RPMI7951 (cell line): ENCODE measurements around the gene TUBA4A. TPM values are rescaled to one million over a fixed set of nuclear protein-coding genes. Genes with fewer than 3 reads are reported as not detected.

Experiments used
- DNase-seq: peaks from one replicate; pipeline ENCODE4 v3.0.0-alpha.2; 2012; ENCODE audit warnings: low read depth
- total RNA-seq: library from RNA; depleted of rRNA; stranded (reverse); fragments of >200 nt; shearing (Covaris generic); gene quantifications from 2 replicates; pipeline ENCODE4 v1.2.3, GENCODE V29; 2014

Gene TUBA4A
- total RNA-seq, 1 experiment from 2014 or later = 42.2 TPM

DNA sequence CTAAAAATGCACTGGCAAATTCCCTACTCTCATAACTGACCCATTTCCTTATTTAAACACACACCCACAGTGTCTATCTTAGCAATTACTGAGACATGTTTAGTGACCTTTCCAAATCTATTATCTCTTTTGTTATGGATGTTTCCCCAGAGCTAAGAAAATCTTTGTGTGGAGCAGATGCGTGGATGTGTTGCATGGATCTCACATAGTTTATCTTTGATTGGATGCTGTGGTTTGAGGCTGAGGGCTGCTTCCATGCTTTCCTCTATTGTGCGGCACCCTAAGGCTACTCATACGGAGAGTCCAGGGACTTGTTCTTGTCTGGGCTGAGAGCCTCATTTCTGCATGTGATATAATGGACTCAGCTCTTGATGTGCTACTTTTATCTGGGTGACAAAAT, 19.4 kb downstream of the TUBA4A start:
- DNase-seq = no peak

DNA sequence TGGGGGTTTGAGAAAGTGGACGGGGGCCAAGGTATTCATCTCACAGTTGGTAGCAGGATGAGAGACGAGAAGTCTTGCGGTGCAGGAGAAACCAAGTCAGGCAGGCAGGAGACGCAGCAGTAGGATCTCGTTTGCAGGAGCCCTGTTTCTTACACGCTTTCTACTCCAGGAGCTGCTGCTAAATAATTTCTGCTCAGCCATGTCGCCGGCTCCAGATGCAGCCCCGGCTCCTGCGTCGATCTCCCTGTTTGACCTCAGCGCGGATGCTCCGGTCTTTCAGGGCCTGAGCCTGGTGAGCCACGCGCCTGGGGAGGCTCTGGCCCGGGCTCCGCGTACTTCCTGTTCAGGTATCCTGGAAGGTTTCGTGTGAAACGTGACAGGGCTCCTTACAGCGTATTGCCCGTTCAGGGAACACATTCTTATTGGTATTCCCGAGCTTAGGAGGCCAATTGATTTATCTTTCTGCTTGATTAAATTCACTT, 23.6 kb downstream of the TUBA4A start:
- peak; percentile 59 for DNase-seq

DNA sequence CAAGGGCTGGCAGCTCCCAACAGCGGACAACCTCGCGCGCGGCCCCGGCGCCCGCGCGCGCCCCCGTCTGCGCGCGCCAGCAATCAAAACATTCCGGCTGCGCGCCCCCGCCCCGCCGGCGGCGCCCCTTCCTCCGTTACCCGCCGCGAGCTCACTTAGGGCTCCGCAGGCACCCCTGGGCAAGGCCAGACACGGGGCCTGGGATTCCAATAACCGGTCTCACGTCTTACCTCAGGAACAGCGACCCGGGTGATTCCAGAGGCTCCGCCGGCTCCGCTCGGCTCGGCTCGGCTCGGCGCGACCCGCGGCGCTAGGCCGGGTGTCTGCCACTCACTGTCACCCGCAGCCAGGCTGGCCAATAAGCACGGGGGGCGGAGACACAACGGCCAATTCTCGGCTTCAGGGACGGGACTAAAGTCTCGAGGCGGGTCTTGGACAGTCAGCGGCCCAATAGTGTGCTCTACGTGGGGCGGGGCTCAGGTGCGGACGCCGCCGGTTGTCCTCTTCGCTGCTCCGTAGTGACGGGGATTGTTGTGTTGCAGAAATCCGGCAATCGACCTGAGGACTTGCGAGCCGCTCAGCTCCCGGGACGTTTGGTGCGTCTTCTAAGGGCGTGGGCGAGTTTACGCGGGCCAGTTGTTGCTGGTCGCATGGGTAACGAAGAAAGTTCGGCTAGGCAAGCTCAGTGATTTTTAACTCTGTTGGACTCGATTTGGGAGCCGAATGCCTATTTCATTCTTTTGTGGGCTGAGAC, 24.2 kb downstream of the TUBA4A start, which contains the start of the genes ANKZF1 and ATG9A:
Gene ANKZF1, plus strand, starts transcription at position 502 of the 754 bp plus-strand sequence. CDS start 452 bp downstream, outside the sequence.
Gene ATG9A, minus strand, starts transcription at position 332 of the 754 bp plus-strand sequence. CDS start 1,612 bp downstream, outside the sequence.
- DNase-seq = peak; percentile 99

DNA sequence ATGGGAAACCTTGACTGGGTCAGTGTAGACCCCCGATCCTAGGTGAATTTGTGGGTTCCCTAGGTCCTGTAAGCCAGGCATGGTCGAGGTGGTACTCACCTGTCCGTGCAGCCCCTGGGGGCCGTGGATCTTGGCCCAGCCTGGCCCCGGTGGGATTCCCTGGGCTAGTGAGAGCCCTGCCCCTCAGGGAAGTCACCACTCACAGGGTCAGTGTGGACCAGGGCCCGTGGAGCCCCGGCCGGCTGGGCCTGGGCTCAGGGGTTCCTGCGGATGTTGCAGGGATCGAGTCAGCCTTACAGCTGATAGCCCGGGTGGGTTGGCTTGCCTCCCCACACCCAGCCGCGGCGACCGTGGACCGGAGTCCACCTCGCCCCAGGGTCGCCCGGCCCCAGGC, 24.8 kb downstream of the TUBA4A start:
- DNase-seq = no peak

DNA sequence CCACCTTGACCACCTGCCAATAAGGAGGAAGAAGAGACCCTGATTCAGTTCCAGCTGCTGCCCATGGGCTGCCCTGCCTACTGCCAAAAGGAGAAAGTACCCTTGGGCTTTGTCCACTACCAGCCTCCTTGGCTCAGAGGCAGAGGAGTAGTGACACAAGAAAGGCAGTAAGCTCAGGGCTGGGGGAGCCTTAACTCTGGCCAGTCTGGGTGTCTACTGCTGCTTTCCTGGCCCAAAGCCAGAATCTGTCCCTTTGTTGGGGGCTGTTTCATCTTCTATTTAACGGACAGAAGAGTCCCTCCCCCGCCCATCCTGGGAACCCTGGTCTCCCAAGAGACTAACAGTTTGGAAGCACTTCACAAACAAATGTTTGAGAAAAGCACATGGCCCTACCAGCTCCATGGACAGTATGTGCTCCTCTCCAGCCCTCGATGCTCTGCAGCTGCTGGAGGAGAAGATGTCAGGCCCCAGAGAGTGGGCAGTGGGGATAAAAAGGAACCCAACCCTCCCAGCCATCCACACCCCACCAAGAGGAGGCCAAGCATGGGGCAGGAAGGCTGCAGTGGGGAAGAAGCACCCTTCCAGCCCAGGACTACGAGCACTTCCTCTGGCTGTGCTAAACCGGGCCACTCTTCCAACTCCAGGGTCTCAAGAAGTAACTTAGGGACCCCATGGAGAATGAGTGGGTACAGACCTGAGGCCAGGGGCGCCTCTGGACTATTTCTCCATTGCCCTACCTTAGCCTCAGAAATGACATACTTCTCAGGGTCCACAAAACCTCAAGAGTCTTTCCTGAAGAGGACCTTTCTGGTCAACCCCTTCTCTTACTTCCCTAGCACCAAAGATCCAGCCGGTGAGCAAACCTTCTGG, 25.4 kb downstream of the TUBA4A start:
- DNase-seq = no peak

DNA sequence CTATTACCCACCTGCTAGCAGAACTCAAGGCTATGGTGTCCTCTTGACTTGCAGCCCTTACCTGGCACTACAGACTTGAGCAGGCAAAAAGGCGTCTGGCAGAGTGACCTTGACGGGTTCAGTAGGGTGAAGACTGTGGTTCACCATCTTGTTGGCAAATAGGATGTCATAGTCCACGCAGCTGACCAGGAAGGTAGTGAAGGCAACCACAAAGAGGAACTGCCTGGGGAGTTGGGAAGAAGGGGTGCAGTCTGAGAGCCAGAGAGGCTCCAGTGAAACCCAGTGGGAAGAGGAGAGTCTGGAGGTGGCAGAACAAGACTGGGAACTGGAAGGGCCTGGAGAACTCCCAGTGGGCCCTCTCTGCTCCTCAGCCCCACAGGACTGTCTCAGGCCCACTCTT, 28.4 kb downstream of the TUBA4A start:
- no peak for DNase-seq

DNA sequence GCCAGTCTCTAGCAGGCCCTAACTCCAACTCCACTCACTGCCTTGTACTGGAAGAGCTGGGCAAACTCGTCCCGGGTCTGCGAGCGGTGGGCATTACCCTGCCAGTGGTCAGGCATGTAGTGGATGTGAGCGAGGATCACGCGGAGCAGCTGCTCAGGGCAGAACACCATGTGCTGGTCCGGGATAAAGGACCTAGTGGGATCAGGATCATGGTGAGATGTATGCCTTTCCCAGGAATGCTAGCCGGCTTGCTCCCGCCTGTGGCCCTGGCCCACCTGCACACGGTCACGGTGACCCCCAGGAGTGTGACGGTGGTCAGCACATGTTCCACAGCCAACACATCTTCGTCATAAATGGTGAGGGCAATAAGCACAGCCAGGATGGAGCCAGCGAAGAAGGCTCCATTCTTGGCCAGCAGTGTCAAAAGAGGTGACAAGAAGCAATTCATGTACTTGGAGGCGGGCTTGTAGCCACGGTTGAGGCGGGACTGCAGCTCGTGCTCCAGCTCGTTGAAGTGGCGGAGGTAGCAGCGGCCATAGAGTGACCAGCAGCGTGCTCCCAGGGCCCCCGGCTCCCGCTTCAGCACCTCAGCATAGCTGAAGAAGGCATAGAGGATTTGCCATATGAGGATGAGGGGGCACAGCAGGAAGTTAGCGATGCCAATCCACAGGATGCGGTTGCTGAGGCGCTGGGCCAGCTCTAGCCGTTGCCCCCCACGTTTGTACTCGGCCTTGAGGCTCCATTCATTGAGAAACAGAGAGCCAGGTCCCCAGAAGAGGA, 29.7 kb downstream of the TUBA4A start:
- DNase-seq = no peak

DNA sequence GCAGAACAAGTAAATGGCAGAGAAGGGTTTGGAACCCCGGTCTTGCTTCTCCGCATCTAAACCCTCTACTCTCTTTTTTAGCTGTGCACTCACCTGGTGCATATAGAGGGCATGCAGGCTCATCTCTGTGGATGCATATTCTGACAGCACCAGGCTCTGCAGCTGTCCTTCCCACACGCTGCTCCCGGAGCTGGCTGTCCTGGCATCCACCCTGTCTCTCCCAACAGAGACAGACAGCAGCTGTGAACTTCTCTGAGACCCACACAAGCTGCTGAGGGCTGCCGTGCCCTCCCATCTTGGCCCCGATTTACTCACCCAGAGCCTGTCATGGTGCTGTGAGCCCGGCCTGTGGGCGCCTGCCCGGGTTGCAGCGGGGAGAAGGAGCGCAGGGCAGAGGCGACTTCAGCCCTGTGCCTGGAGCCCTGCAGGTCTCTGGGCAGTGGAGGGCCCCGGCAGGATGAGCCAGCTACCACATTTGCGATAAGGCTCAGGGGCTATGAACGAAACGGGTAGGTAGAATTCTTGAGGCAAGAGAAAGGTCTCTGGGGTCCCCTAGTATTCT, 31.7 kb downstream of the TUBA4A start:
- DNase-seq = no peak

DNA sequence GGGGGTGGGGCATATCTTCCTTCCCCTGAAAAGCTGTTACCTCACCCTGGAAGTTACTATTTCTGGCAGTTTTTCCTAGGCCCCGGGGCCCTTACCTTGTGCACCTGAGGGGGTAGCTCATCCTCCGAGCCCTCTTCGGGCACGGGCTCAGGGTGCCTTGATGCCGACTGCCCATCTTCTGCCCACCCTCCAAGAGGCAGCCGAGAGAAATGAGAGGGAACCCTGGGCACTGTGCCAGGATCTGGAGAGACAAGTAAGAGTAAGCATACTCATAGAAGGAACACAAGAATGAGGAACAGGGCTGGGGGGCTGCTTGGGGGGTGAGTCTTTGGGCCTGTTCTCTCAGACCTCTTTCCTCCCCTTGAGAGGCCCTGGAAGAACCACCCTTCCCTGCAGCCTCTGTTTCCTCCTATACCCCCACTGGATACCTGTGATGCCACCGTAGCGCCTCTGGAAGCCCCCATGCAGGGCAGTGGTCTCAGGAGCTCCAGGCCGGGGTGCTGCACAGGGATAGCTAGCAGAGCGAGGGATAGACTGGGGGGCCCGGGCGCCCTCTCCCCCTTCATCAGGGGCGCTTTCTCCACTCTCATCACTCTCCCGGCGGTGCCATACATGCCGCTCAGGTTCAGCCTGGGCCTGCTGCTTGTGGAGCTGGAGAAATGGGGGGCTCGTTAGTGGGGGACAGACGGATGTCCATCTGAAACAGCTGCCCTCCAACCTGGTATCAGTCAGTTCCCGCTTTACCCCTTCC, 32.9 kb downstream of the TUBA4A start:
- DNase-seq = no peak

DNA sequence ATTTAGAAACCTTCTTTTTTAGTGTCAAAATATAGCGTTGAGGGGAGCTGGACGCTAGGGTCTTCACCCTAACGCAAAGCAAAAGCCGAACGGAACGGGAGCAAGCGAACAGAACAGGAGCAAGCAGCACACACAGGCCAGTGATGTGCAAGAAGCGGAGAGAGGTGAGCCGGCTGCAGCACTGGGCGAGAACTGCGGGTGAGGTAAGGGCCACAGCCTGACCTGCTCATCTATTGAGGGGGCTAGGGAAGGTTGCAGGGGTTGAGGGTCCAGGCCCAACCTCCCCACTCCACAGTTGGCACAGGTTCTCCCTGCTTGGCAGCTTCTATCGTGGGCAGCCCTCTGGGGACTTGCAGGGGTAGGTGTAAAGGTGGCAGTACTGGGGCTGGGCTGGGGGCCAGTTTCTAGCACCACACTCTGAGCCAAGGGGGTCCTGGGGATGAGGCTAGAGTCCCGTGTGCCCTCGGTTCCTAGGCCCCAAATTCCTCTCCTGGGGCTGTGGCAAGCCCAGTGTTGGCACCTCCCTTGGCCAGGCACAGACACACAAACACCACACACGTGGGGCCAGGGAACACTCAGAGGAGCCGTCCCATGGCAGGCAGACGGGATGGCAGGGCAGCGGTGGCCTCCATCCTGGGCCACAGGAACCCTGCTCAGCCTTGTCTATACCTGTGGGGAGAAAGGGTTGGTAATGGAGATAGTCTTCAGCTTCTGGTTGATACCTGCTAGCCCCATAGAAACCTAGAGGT, 33.8 kb downstream of the TUBA4A start:
- DNase-seq = no peak

DNA sequence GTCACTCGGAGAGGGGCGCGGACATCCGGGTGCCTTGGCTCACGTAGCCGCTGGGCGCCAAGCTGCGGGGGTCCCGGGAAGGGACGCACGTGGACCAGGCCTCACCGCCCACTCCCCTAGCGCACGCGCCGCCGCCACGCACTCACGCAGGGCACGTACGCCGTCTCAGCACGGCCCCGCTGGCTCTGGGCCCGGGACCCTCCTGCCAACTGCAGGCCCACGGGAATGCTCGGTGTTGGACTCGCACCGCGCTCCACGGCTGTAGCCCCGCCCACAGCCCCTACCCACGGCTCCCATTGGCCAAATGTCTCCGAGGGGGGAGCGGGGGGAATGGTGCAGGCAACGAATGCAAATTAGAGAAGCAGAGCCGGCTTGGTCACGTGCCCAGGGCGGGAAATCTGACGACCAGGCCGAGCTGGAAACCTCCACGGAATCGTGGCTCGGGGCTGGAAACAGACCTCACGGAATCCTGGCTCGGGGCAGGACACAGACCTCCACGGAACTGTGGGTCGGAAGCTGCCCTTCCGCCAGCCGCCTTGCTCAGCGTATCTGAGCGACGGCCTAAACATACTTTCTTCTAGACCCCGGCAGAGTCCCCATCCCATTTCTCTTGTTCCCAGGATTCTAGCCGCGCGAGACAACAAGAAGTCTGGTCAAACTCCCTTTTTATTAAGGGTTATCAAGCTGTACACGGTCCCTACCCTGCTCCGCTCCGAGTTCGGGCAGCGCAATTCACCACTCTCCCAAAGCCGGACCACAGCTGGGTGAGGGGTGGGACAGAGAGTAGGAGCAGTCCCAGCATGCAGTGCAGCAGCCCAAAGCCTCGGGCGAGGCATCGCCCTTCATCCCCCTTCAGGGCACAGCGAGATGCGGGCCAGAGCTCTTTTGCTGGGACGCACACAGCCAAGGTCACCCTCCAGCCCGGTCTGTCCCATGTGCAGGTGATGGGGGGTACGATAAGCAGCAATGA, 34.7 kb downstream of the TUBA4A start, which contains the start of gene ABCB6:
Gene ABCB6, minus strand, starts transcription at position 227 of the 970 bp plus-strand sequence. CDS start 285 bp downstream, outside the sequence.
- peak; percentile 95 for DNase-seq

DNA sequence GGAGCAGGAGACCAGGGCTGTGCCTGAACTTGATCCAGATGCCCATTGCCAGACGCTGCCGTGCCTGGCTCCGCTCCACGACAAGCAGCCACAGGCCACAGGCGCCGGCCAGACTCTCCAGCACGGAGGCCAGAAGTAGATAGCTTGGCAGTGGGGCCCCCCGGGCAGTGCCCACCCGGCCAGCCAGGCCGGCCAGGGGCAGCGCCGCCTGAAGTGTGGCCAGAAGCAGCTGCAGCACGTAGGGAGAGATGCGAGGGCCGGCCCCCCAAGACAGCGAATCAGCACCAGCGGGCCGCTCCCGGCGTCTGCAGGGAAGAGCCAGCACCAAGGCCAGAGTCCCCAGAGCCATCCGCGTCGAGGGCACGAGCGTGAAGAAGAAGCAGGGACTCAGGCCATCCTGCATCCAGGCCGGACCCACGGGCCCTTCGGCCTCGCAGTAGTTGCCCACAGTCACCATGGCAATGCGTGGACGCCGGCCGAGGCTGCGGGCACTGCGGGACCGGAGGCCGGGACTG, 35.4 kb downstream of the TUBA4A start:
- no peak for DNase-seq

DNA sequence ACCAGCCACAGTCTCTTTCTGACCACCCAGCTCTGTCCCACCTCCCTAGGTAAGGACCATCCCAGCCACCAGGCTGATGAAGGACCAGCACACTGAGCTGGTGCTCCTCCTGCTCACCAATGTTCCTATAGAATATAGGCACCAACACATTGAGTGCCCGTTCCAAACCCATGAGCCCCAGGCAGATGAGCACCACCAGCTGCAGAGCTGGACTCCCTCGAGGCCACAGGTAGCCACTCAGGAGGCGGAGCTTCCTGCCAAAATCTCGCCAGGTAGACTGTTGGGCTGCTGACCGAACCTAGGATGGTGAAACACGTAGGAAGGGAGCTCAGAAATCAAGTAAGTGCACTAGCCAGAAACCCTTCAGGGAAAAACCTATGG, 37.2 kb downstream of the TUBA4A start:
- DNase-seq = no peak

DNA sequence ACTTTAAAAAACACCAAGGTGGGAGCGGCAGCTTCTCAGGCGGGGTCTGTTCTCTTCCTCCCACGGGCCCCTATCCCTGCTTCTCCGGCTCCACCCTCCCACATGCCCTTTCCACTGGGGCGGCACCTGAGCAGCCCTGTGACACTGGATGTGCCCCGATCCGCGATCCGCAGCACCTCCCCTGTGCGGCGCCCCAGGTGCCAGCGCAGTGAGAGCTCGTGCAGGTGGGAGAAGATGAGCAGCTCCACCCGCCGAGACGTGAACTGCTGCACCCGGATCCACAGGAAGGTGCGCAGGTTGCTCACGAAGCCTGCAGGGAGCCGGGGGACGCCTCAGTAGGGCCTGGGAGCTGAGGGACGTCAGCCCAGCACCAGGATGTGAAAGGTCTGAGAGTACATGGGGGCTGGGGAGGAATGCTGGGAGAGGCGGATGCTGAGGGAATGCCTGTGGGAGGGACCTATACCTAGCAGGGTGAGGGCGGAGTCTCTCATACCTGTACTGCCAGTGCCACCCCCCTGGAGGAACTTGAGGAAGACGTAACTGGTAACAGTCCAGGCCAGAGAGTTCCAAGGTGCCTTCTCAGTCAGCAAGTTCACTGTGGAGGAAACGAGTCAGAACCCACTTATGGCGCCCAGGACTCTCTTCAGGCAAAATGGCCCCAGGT, 37.7 kb downstream of the TUBA4A start:
- DNase-seq = no peak

DNA sequence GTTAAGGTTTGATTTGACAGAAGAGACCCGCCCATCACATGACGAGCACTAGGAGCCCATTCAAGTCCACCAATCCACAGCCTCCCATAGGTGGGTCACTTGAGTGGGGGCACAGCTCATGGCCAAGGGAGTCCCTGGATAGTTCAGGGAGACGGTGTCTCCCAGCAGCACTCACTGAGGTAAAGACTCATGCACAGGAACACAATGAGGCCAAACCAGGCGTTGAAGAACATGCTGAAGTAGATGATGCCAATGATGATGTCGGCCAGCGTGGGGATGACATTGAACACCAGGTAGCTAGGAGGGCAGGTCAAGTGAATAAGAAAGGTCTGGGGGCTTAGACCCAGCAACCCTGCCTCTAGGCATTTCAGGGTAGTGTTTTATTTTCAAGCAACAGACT, 38.9 kb downstream of the TUBA4A start:
- DNase-seq = no peak

DNA sequence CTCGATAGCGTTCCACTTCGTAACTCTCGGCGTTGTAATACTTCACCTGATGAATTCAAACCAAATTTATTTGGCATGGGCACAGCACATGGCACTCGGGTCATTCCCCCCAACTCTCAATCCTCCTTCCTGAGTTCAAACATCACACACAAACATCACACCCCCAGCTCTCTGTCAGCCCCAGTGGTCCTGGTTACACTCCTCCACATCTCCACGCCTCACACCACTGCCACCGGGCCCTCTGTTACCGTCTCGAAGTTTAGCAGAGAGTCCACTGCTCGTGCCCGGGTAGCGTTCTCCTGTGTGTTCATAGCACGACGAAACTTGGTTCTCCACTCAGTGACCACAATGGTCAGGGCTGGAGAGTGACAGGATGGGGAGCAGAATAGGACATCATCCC, 39.6 kb downstream of the TUBA4A start:
- no peak for DNase-seq

DNA sequence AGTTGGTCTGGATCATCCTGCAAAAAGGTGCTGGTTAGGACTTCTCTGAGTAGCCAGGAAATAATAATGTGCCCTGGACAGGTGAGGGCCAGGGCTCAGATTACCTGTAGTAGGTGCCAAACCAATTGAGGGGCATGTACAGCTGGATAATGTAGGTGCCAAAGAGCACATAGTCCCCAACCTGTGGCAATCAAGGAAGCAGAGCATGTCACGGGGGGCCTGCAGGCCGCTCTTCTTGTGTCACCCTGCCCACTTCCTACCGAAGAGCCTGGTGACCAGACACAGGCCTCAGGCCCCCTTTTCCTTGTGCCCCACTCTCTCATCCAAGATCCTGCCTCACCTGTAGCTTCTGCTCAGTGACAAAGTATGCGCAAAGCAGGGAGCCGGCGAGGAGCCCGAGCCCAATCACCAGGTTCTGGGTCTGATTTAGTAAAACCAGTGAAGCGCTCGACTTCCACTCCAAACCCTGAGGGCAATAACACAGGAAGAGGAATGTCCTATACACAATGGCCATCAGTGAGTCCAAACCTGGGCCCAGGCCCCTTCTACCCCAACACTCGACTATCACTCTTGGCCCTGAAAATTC, 40.1 kb downstream of the TUBA4A start:
- DNase-seq = no peak

DNA sequence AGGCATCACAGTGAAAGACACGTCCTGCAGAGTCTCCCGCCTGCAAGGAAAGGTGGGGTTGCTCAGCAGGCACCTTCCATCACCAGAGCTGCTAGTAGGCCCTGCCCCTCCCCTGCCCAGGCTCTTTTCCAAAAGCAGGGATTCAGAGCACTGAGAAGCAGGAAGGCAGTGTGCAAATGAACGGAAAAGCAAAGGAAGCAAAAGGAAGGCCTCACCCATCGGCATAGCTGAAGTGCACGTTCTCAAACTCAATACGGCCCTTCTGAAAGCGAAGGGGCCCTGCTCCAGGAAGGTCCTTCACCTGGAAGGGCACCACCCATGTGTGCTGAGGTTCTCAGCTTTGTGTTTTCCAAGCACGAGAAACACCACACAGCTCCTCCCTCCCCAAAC, 40.7 kb downstream of the TUBA4A start:
- no peak for DNase-seq
